Stimulated activated CD4-positive, alpha-beta T cell treated with anti-CD3 and anti-CD28 coated beads, Interleukin-4, amount 100 ng/mL, for 4 hours (primary cell): Measurements from ENCODE around the gene PAK5.

Experiments
- DNase-seq, 2 experiments: peaks; one replicate each; pipeline ENCODE4 v3.0.0-alpha.2; 2020

Gene PAK5

GRCh38 chr20:9775176-9775575, 63.7 kb downstream of the PAK5 start:
- no peak for DNase-seq

GRCh38 chr20:9769954-9770353, 68.9 kb downstream of the PAK5 start:
- DNase-seq = no peak

- no peak for DNase-seq
These were observed 77.4 kb downstream of the PAK5 start for GRCh38 chr20:9761476-9761875.

GRCh38 chr20:9759392-9759791, 79.5 kb downstream of the PAK5 start:
- no peak for DNase-seq

- DNase-seq = no peak
These were observed 80.1 kb downstream of the PAK5 start for GRCh38 chr20:9758752-9759151.

GRCh38 chr20:9756660-9757059, 82.2 kb downstream of the PAK5 start:
- no peak for DNase-seq

GRCh38 chr20:9755301-9755700, 83.6 kb downstream of the PAK5 start:
- no peak for DNase-seq

GRCh38 chr20:9744551-9744950, 94.3 kb downstream of the PAK5 start:
- DNase-seq = no peak

- no peak for DNase-seq
These were observed 95.0 kb downstream of the PAK5 start for GRCh38 chr20:9743871-9744270.

- DNase-seq = no peak
These were observed 96.1 kb downstream of the PAK5 start for GRCh38 chr20:9742821-9743220.

GRCh38 chr20:9741996-9742395, 96.9 kb downstream of the PAK5 start:
- DNase-seq = no peak

GRCh38 chr20:9740486-9740885, 98.4 kb downstream of the PAK5 start:
- no peak for DNase-seq

- DNase-seq = no peak
These were observed 98.9 kb downstream of the PAK5 start for GRCh38 chr20:9739991-9740390.

GRCh38 chr20:9736373-9736772, 102.5 kb downstream of the PAK5 start:
- no peak for DNase-seq

- no peak for DNase-seq
These were observed 115.2 kb downstream of the PAK5 start for GRCh38 chr20:9723501-9724202.

- no peak for DNase-seq
These were observed 127.0 kb downstream of the PAK5 start for GRCh38 chr20:9711872-9712271.

- no peak for DNase-seq
These were observed 128.2 kb downstream of the PAK5 start for GRCh38 chr20:9710685-9711084.

- no peak for DNase-seq
These were observed 133.0 kb downstream of the PAK5 start for GRCh38 chr20:9705722-9706476.

GRCh38 chr20:9699181-9699580, 139.7 kb downstream of the PAK5 start:
- no peak for DNase-seq

- DNase-seq = no peak
These were observed 149.8 kb downstream of the PAK5 start for GRCh38 chr20:9689041-9689440.

- DNase-seq = no peak
These were observed 152.0 kb downstream of the PAK5 start for GRCh38 chr20:9686866-9687265.

GRCh38 chr20:9686455-9686854, 152.4 kb downstream of the PAK5 start:
- no peak for DNase-seq

GRCh38 chr20:9686001-9686400, 152.9 kb downstream of the PAK5 start:
- DNase-seq = no peak

GRCh38 chr20:9685011-9685410, 153.9 kb downstream of the PAK5 start:
- DNase-seq = no peak
